Measurements from ENCODE around the gene PCBP1. TPM values are rescaled to one million over a fixed set of nuclear protein-coding genes. Genes with fewer than 3 reads are reported as not detected.

PCBP1 gene
- total RNA-seq, 4 donors from 2014 or later, result 200 to 256 (median 209) TPM

DNA sequence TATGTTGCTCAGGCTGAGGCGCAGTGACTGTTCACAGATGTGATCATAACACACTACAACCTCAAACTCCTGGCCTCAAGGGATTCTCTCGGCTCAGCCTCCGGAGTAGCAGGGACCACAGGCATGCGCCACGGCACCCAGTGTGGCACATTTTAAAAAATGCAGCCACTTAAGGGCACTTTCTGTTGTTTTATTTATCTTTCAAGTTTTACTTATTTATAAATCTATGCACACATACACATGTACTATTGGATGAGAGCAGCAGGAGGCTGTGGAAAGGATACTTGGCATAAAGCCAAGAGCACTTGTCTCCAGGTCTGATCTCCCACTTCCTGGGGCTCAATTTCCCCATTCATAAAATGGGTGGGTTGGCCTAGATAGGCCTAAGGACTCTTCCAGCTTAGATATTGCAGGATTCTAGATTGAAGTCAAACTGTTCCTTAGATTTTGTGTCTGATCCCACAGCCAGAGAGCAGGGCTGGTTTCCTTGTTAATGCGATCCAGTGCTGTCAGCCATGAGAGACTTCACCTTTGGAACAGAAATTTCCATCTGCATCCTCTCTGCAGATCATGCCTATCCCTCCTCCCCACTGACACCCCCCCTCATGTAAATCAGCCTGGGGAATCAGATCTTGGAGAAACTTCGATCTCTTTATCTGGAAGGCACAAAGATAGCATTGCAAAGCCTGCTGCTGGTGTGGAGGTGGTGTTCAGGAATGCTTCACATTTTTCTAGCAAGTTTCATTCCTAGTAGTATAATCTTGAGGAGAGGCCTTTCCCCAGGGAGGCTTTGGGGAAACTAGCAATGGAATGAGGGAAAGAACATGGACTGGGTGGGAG lies 24.7 kb downstream of the PCBP1 start:
- DNase-seq (ENCODE audit: low spot score) (no peak), ATAC-seq (ENCODE audit: low FRiP score) (peak; percentile 39)
- TF ChIP-seq, protein P1, sequence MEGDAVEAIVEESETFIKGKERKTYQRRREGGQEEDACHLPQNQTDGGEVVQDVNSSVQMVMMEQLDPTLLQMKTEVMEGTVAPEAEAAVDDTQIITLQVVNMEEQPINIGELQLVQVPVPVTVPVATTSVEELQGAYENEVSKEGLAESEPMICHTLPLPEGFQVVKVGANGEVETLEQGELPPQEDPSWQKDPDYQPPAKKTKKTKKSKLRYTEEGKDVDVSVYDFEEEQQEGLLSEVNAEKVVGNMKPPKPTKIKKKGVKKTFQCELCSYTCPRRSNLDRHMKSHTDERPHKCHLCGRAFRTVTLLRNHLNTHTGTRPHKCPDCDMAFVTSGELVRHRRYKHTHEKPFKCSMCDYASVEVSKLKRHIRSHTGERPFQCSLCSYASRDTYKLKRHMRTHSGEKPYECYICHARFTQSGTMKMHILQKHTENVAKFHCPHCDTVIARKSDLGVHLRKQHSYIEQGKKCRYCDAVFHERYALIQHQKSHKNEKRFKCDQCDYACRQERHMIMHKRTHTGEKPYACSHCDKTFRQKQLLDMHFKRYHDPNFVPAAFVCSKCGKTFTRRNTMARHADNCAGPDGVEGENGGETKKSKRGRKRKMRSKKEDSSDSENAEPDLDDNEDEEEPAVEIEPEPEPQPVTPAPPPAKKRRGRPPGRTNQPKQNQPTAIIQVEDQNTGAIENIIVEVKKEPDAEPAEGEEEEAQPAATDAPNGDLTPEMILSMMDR (IDR thresholded peaks at IDR 0.05), result no peak

GRCh38 chr2:70113359-70114070 lies 26.2 kb downstream of the PCBP1 start:
- ATAC-seq (ENCODE audit: low FRiP score) (no peak), DNase-seq (ENCODE audit: low spot score) (no peak)
- TF ChIP-seq, protein P1 (IDR thresholded peaks at IDR 0.05), result no peak

DNA sequence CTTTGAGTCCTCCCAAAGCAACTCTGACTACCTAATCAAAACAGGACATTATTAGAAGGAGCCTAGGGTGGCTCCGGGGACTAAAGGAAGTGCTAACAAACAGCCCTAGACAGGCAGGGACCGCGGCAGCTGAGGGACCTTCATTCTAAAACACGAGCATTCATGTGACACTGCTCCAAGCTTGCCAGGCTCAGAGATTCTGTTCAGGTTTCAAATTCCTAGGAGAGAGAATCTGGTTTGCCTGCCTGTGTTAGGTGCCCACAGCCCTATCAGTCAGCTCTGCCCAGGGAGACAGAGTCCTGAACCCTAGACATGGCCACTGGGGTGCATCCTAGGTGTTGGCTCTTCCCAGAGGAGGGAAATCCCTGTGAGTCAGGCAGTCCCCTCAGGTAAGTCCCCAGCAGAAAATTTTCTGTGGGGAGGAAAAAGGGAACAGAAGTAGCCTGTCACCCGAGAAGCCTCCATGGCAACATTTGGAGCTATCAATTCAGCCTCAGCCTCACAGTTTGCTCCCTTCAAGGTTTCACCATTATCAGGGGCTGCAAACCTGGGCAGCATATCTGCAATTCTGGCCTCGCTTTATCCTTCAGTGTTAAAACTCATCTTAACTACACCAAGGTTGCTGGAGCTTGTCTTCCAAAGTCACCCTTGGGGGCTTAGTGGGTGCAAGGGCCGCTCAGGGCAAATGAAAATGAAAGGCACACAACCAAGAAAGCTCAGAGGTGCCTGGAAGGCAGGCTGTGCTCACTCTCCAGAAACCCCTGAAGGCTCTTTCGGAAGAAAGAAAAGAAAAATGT lies 28.6 kb downstream of the PCBP1 start:
- no peak for DNase-seq (ENCODE audit: low spot score)
- TF ChIP-seq, protein P1 (IDR thresholded peaks at IDR 0.05), result no peak
- no peak for ATAC-seq (ENCODE audit: low FRiP score)

GRCh38 chr2:70116936-70117552 lies 29.8 kb downstream of the PCBP1 start:
- TF ChIP-seq, protein P1 (IDR thresholded peaks at IDR 0.05), result no peak
- no peak for DNase-seq (ENCODE audit: low spot score)
- ATAC-seq (ENCODE audit: low FRiP score), result no peak

DNA sequence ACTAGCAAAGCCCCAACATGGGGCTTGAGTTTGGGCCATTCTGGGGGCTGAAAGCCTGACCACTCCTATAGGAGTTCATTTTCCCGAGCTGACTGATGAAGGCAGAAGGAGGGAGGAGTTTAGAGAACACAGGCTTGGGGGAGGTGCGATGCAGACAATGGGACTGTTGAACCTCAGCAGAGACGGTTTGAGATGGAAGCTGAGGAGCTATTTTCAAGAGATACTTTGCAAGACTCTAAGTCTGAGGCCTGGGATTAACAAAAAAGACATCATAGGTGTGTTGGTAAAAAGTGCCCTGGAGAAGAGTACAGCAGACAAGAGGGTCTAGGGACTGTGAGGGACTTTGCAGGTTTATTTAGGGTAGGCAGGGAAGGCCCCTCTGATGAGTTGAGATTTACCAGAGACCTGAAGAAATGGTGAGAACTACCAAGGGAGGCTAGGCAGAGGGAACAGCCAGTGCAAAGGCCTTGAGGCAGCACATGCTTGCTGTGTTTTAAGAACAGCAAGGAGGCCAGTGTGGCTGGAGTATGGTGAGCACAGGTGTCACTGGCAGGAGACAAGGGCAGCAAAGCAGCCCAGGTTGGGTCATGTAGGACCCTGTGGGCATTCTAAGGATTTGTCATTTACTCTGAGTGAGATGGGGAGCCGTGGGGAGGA lies 31.6 kb downstream of the PCBP1 start:
- TF ChIP-seq, protein P1 (IDR thresholded peaks at IDR 0.05), result no peak
- DNase-seq (ENCODE audit: low spot score) (peak; percentile 7), ATAC-seq (ENCODE audit: low FRiP score) (no peak)
